ENCODE data around the gene LACRT.

- TF ChIP-seq ZNF274 (IDR thresholded peaks at IDR 0.05; ENCODE audit: low read depth, low read length) (no peak), SUZ12 (IDR thresholded peaks at IDR 0.05; ENCODE audit: extremely low read depth, insufficient read depth, insufficient read length) (no peak), YY1 (IDR thresholded peaks at IDR 0.05; ENCODE audit: insufficient read depth, insufficient read length) (no peak)
Observed at GRCh38 chr12:54625598-54625997, 9.1 kb downstream of the LACRT start.

Data from NT2/D1 (cell line).